PC-3 (cell line): ENCODE data around the gene UFC1. TPM values are rescaled to one million over a fixed set of nuclear protein-coding genes. Genes with fewer than 3 reads are reported as not detected.

Source experiments
- ATAC-seq: fragments of 200-7000 bp; cut with Tn5 transposase; 2 replicates; pipeline ENCODE4 v1.9.1; 2020; ENCODE audit warnings: mild to moderate bottlenecking, moderate library complexity
- BruUV-seq: library from RNA; stranded (reverse); fragments of 400-500 nt; replicated peaks from 2 replicates; lab custom pipeline; 2021; lab: Mats Ljungman, UMichigan
- CTCF ChIA-PET: fragments of 300-600 bp; sonication (Branson Sonifier 250); formaldehyde crosslinking; loops from one replicate; lab custom pipeline; 2022; ENCODE audit warnings: antibody characterized with exemption; lab: Charles Lee
- POLR2A ChIA-PET: fragments of 300-600 bp; sonication (Branson Sonifier 250); formaldehyde crosslinking; loops from one replicate; lab custom pipeline; 2022; ENCODE audit warnings: antibody characterized with exemption; ENCODE audit not compliant: unreplicated experiment; lab: Charles Lee
- DNase-seq: peaks from one replicate; pipeline ENCODE4 v3.0.0-alpha.2; 2015
- H2AFZ ChIP-seq: fragments of 300-600 bp; sonication (generic); 2 replicates; pipeline ENCODE4 v1.6.0; 2016; ENCODE audit warnings: antibody characterized with exemption, low read length
- H3F3A ChIP-seq: fragments of 300-600 bp; sonication (generic); one replicate; pipeline ENCODE4 v1.6.0; 2017; ENCODE audit warnings: antibody characterized with exemption, low read length, control low read depth, mild to moderate bottlenecking; ENCODE audit not compliant: unreplicated experiment
- H3K27ac ChIP-seq: fragments of 300-600 bp; sonication (generic); 2 replicates; pipeline ENCODE4 v1.5.1; 2016; ENCODE audit warnings: mild to moderate bottlenecking, low read length
- H3K27me3 ChIP-seq: fragments of 300-600 bp; sonication (generic); 2 replicates; pipeline ENCODE4 v1.6.1; 2016; ENCODE audit warnings: low read length, mixed read lengths
- H3K36me3 ChIP-seq: fragments of 300-600 bp; sonication (generic); 2 replicates; pipeline ENCODE4 v1.6.1; 2016; ENCODE audit warnings: low read depth, mixed run types, low read length, mixed read lengths
- H3K4me1 ChIP-seq: fragments of 300-600 bp; sonication (generic); 2 replicates; pipeline ENCODE4 v1.5.1; 2016; ENCODE audit warnings: low read length; ENCODE audit not compliant: insufficient read depth
- H3K4me2 ChIP-seq: fragments of 300-600 bp; sonication (generic); 2 replicates; pipeline ENCODE4 v1.6.0; 2016; ENCODE audit warnings: low read length
- H3K4me3 ChIP-seq: fragments of 300-600 bp; sonication (generic); 2 replicates; pipeline ENCODE4 v1.5.1; 2016; ENCODE audit warnings: mild to moderate bottlenecking, low read length, mixed read lengths
- H3K79me2 ChIP-seq: fragments of 300-600 bp; sonication (generic); 2 replicates; pipeline ENCODE4 v1.6.1; 2017; ENCODE audit warnings: low read length, mixed read lengths
- H3K9ac ChIP-seq: fragments of 300-600 bp; sonication (generic); 2 replicates; pipeline ENCODE4 v1.6.0; 2016; ENCODE audit warnings: mild to moderate bottlenecking, low read length
- H3K9me2 ChIP-seq: fragments of 300-600 bp; sonication (generic); replicated peaks from 2 replicates; pipeline ENCODE4 v1.6.1; 2016; ENCODE audit warnings: mixed run types, low read length, mixed read lengths
- H3K9me3 ChIP-seq: fragments of 300-600 bp; sonication (generic); 2 replicates; pipeline ENCODE4 v1.6.1; 2016; ENCODE audit warnings: low read length, mixed read lengths
- H4K20me1 ChIP-seq: fragments of 300-600 bp; sonication (generic); 2 replicates; pipeline ENCODE4 v1.6.1; 2016; ENCODE audit warnings: low read length, mixed read lengths
- EZH2 ChIP-seq: fragments of 300-600 bp; sonication (generic); IDR thresholded peaks from one replicate; pipeline ENCODE4 v1.6.1; 2017; ENCODE audit warnings: antibody characterized with exemption, mild to moderate bottlenecking, low read length; ENCODE audit not compliant: unreplicated experiment
- EZH2phosphoT487 ChIP-seq: fragments of 300-600 bp; sonication (generic); IDR thresholded peaks from 2 replicates; pipeline ENCODE4 v1.6.1; 2018; ENCODE audit warnings: mild to moderate bottlenecking, antibody characterized with exemption, low read length, borderline replicate concordance
- intact Hi-C: fragments of 100-400 bp; cut with micrococcal nuclease; formaldehyde crosslinking; loops from 2 replicates; pipeline ENCODE4 v1.9.0; 2023
- total RNA-seq: library from RNA; depleted of rRNA; stranded (reverse); fragments of >200 nt; gene quantifications from 2 replicates; pipeline ENCODE4 v1.2.3, GENCODE V29; 2014; rRNA removed

Gene UFC1
- total RNA-seq, 1 experiment from 2014 or later: 113 TPM

GRCh38 chr1:161207173-161207572, 53.4 kb downstream of the UFC1 start:
- intact Hi-C loops: loop anchor here (5.0 kb wide), 1 partner anchor 165 kb away; no protein-coding TSS in a partner anchor
- Histone ChIP-seq H3K9ac (no peak overlapping the region), H3K4me2 (no peak overlapping the region), H3K27me3 (no peaks in the 10 kb centered on the region), H3K4me1 (peaks cover 7% of the 10 kb centered on the region; the same call in 1 of the 2 replicates), H2AFZ (no peak overlapping the region), H4K20me1 (no peaks in the 10 kb centered on the region), H3F3A (peaks cover 3% of the 10 kb centered on the region), H3K9me3 (no peaks in the 10 kb centered on the region), H3K4me3 (no peak overlapping the region), H3K36me3 (peaks cover 54% of the 10 kb centered on the region), H3K9me2 (no peaks in the 10 kb centered on the region), H3K79me2 (peaks cover 29% of the 10 kb centered on the region), H3K27ac (no peak overlapping the region)
- DNase-seq (no peak), ATAC-seq (no peak)
- ChIA-PET POLR2A (no interaction called here), CTCF (interaction anchor here (1.5 kb wide), 1 partner anchor 10 kb away, joined by 3 read pairs; no protein-coding TSS in a partner anchor)
- TF ChIP-seq EZH2: no peak
- TF ChIP-seq EZH2phosphoT487: no peak
- BruUV-seq: no TSS peak

Other genes with a start within 250 kb of the UFC1 start
- not detected in 2 replicates for gene ITLN2, start 199.2 kb upstream of the UFC1 start, total RNA-seq
- 69.2 and 81.5 TPM in 2 replicates for gene F11R, start 132.8 kb upstream of the UFC1 start, total RNA-seq
- 10.2 and 16.5 TPM in 2 replicates for gene TSTD1, start 115.0 kb upstream of the UFC1 start, total RNA-seq
- gene USF1, start 108.0 kb upstream of the UFC1 start, total RNA-seq: 111 and 113 TPM in 2 replicates
- 0.12 and 0.55 TPM in 2 replicates for gene ARHGAP30, start 84.1 kb upstream of the UFC1 start, total RNA-seq
- gene NECTIN4, start 64.4 kb upstream of the UFC1 start, total RNA-seq: 6.8 and 7.0 TPM in 2 replicates
- gene KLHDC9, start 55.6 kb upstream of the UFC1 start, total RNA-seq: 3.2 and 3.3 TPM in 2 replicates
- gene PFDN2, start 35.9 kb upstream of the UFC1 start, total RNA-seq: 174 and 197 TPM in 2 replicates
- gene NIT1, start 35.9 kb upstream of the UFC1 start, total RNA-seq: 18.1 and 27.0 TPM in 2 replicates
- gene DEDD, start 21.3 kb upstream of the UFC1 start, total RNA-seq: 23.4 and 39.2 TPM in 2 replicates
- 20.6 and 24.4 TPM in 2 replicates for gene USP21, start 5.5 kb downstream of the UFC1 start, total RNA-seq
- gene PPOX, start 12.4 kb downstream of the UFC1 start, total RNA-seq: 21.8 and 22.9 TPM in 2 replicates
- gene B4GALT3, start 23.5 kb downstream of the UFC1 start, total RNA-seq: 76.9 and 85.4 TPM in 2 replicates
- gene ADAMTS4, start 45.1 kb downstream of the UFC1 start, total RNA-seq: 0.52 TPM in 1 of 2 replicates, not detected in the other
- 168 TPM in 2 replicates for gene NDUFS2, start 48.4 kb downstream of the UFC1 start, total RNA-seq
- not detected in 2 replicates for gene FCER1G, start 61.3 kb downstream of the UFC1 start, total RNA-seq
- not detected in 2 replicates for gene APOA2, start 69.7 kb downstream of the UFC1 start, total RNA-seq
- gene TOMM40L, start 72.1 kb downstream of the UFC1 start, total RNA-seq: 23.2 and 26.1 TPM in 2 replicates
- not detected in 2 replicates for gene NR1I3, start 84.2 kb downstream of the UFC1 start, total RNA-seq
- gene PCP4L1, start 104.8 kb downstream of the UFC1 start, total RNA-seq: 0.07 TPM in 1 of 2 replicates, not detected in the other
- gene MPZ, start 156.0 kb downstream of the UFC1 start, total RNA-seq: 0.18 TPM in 1 of 2 replicates, not detected in the other
- gene SDHC, start 160.4 kb downstream of the UFC1 start, total RNA-seq: 26.1 and 30.1 TPM in 2 replicates
- not detected in 2 replicates for gene CFAP126, start 213.9 kb downstream of the UFC1 start, total RNA-seq